COLO668 (cell line): ENCODE measurements around the gene MIOS.
"Not testable (repeated sequence)": the region's sequence is repeated elsewhere in the genome, so short reads cannot be mapped to it uniquely, and the experiment has no call there.

Experiments
- DNase-seq: peaks from one replicate; lab custom pipeline; 2025; ENCODE audit not compliant: unreplicated experiment; lab: John Stamatoyannopoulos, UW

MIOS gene

DNA sequence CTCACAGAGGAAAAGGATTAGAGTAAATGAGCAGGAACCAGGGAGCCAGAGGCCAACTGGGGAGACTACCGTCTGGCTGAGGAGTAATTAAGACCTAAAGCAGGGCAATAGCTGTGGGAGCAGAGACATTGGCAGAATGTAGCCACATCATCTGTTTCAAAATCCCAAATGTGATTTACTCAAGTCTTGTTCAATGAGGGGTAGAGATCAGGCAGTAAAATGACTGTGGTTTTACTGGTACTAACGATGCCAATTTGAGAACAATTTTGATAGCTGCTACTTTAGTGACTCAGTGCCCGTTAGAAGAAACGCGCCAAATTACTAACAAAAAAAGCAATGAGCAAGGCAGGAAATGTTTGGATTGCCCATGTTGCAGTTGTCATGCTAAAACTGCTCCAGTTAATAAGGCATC, 12.7 kb upstream of the MIOS start:
- no peak for DNase-seq

DNA sequence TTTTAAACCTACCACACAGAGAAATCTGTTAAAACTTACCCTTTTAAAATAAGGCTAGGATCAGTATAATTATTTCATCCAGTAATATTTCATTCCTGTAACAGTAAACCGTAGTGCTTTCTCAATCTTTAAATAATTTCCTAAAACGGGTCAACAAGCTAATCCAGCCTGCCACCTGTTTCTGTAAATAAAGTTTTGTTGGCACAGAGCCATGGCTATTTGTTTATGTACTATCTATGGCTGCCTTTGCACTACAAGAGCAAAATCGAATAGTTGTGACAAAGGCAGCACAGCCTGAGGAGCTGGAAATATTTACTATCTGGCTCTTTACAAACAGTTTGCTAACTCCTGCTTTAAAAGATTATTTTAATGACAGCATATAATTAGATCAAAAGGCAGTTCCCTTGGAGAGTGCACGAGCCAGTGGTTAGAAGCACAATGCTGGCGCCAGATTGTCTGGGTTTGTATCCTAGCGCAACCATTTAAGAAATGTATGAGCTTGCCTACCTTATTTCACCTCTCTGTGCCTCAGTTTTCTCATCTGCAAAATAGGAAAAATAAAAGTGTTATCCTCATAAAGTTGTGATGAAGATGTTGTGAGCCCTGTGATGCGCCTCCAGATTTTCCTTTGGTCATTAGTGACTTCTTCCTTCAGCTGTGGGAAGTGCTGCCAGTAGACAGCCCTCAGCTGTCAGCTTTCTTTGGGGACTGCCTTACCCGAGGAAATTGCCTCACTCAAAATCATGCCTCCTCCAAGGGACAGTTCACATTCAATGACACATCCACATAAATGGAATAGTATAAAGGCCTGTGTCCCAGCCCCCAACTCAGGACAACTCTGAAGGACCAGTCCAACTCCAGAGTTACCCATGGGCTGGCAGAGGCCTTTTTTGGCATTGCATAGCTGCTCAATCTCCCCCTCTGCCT, 11.8 kb upstream of the MIOS start:
- DNase-seq, result no peak

DNA sequence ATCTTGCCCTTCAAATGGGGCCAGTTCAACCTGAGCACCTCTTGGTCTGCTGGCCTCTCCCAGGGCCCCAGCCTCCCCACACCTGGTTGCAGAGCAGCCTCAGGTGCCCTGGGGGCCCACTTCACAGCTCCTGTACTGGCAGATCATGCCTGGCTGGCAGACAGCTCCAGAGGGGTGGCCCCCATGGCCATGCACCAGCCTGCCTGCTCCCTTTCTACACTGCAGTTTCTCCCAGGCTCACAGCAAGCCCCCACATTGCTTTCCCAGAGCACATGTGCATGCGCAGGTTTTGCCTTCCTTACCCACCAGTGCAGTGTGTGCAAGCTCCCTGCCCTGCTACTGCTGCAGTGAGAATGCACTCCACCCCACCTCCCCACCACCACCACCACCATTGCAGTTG, 9.8 kb upstream of the MIOS start:
- no peak for DNase-seq

DNA sequence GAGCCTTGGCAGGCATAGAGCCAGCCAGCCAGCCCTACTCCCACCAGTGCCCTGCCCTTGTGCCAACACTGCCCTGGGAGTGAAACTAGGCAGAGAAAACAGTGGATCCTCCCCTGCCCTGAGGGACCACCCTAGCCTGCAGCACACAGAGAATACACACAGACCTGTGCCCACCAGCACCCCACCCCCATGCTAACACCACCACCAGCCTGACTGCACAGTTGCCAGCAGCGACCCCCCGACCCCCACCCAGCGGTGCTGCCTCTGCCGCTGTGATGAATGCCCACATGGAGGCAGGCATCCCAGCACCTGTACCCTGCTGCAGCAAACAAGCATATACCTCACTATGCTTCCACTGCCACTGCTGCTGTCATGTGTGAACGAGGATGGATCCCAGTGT, 9.4 kb upstream of the MIOS start:
- no peak for DNase-seq

DNA sequence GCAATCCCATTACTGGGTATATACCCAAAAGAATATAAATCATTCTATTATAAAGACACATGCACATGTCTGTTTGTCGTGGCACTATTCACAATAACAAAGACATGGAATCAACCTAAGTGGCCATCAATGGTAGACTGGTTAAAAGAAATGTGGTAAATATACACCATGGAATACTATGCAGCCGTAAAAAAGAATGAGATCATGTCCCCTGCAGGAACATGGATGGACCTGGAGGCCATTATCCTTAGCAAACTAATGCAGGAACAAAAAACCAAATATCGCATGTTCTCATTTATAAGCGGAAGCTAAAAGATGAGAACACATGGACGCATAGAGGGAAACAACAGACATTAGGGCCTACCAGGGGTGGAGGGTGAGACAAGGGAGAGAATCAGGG, 5.1 kb upstream of the MIOS start:
- DNase-seq, result not testable (repeated sequence)

DNA sequence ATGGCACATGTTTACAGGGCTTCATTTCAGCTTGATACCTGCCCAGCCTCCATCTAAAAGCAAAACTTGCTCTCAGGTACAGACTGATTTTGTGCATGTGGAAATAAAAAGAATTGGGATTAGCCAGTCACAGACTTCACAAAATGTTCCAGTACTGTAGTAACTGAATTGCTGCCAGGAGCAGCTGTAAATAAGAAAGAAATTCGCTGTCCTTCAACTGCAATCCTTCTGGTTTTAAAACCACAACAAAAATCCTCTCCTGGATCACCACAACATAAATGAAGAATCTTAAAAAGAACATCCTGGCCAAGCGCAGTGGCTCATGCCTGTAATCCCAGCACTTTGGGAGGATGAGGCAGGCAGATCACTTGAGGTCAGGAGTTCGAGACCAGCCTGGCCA, 3.9 kb upstream of the MIOS start:
- DNase-seq, result no peak

DNA sequence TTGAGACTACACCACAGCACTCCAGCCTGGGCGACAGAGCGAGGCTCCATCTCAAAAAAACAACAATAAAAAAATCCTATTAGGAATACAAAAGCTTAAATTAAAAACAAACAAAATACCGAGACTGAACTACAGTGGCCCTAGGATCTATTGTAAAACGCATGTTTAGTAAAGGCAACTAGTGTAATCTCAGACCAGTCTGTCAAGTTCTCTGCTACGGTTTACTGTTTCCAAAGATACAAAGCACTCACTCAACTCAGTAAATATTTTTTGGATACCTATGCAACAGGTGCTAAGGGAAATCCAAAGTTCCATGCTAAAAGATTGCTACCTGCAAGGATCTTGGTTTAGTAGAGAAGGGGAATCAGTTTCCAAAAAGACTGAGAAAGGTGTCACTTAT, 3.4 kb upstream of the MIOS start:
- no peak for DNase-seq

DNA sequence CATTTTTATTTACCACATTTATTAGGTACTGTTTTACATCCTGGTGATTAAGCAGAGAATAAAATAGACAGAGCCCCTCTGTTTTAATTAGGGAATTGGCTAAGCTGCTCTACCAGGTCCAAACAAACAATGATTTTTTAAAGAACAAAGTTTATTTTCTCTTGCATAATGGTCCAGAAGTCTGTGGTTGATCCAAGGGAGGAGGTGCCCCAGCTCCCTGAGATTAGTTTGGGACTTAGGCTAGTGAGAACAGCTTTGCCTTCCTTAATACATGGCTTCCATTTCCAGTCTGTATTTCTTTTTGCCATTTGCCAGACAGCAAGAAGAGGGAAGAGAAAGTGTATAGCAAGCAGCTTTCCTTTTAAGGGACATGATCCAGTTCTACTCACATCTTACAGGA, 2.9 kb upstream of the MIOS start:
- no peak for DNase-seq

DNA sequence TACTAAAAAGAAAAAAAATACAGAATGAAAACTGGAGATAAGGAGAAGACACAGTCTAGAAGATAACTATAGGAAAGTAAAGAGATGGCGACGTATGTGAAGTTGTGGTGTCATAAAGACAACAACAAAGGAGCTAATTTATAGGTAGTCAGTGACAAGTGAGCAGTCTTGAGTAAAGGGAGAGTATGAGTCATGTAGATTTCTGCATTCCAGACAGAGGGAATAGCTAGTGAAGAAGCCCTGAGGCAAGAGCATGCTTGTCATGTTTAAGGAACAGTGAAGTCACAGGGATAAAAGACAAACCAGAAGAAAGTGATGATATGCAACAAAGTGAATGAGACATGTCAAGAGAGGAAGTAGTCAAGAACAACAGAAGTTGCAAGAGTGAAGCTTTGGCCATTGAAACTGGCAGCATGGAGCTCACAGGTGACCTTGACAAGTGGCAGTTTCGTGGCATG, 2.3 kb upstream of the MIOS start:
- no peak for DNase-seq

DNA sequence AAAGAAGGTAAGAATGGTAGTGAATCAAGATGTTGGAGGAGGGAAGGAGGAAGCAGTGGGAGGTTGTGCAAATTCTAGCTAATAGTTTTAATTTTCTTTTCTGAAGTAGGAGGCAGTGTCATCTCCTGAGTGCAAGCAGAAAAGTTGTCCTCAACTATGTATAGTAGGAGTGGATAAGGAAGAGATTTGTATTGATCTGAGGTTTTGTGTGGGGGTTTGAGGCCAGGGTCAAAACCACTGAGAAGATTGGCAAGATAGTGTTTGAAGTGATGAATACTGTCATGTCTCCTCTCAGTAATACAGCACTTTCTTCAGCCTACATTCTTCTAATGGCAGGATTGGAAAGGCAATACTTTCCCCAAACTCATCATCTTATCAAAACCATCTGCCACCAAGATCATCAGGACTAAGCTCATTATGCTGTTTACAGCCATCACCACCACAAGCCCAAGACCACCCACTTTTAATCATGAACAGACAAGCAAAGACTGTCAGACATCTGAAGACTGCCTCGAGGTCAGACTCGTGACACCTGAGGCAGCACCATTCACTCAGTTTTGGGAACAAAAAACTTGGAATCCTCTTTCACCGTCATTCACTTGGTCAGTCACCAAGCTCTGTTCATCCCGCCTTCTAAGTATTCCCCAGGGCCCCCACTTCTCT, 1.5 kb upstream of the MIOS start:
- no peak for DNase-seq

DNA sequence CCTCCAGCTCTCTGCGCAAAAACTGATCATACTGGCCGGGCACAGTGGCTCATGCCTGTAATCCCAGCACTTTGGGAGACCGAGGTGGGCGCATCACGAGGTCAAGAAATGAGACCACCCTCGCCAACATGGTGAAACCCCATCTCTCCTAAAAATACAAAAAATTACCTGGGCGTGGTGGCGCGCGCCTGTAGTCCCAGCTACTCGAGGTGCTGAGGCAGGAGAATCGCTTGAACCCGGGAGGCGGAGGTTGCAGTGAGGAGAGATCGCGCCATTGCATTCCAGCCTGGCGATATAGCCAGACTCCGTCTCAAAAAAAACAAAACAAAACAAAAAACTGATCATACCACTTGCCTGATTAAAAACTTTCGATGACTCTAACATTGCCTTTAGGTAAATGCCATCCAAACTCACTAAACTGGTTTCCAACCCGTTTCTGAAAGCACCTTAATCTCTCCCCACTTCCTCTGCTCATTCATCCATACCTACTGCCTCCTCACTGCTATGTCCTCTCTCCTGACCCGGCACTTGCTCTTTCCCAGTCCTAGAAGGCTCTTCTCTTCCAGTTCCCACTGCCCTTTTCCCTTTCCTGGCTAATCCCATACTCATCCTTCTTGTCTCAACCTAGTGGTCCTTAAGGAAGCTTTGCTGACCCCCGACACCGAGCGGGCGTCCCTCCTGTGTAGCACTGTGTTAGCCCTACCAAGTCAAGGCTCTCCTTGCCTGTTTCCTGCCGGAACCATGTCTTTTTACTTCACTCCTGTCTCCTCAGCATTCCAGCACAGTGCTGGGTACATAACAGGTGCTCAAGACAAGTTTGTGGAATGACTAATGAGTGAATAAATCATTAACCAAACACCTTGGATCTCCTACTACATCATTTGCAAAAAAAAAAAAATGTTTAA, 686 bp upstream of the MIOS start:
- no peak for DNase-seq

DNA sequence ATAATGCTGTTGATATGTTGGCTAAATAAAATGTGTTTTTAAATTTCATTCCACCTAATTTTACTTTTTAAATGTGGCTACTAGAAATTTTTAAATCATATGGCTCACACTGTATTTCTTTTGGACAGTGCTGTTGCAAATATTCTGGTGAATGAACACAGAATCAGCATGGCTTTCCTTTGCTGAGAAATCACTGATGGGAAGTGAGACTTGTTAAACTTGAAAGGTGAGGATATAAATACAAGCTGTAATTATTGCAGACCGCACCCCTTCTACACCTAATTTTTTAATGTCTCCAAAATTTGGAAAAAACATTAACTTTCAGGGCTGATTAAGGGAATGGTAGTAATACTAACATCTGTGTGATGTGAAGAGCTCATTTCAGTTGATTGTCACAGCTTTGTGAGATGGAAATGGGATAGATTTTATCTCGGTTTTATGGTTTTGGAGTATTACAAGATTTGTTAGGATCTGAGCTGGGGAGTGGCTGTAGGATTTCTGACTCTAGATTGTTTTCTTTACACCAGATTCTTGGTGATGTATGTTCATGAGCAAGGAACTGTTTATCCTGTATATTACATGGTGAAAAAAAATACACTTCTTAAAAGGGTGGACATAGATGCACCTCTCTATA, 1.3 kb downstream of the MIOS start:
- no peak for DNase-seq

DNA sequence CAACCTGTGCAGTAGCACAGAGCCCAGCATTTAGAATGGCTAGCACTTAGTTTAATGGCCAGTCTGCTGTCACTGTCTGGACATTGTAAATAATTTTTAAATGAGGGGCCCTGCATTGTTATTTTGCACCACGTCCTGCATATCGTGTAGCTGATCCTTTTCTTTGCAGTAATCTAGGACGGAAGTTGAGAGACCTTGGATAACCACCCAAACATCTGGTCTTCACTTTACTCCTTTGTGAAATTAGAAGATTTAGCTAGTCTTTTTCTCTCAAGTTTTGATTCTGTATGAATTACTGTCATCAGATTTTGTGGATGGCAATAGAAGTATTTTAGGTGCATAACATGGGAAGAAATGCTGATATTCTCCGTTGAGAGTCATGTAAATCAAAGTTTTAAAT, 1.9 kb downstream of the MIOS start:
- no peak for DNase-seq

DNA sequence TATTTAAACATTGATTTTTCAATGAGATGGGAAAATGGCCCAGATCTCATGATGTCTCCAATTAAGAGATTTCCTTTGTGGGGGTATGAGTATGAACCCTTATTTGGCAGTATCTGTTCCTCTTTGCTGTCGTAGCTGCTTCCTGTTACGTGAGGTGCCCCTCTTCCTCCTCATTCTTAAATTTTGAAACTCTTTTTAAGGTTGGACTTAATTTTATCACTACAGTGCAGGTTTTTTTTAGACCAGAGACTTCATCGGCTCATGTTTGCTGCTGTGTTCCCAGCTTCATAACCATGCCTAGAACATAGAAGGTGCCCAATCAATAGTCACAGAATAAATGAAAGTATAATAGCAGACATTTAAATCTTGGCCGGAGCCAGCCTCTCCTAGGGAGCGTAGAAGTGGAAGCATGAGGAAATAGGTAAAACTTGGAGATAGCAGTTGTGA, 2.4 kb downstream of the MIOS start:
- no peak for DNase-seq

DNA sequence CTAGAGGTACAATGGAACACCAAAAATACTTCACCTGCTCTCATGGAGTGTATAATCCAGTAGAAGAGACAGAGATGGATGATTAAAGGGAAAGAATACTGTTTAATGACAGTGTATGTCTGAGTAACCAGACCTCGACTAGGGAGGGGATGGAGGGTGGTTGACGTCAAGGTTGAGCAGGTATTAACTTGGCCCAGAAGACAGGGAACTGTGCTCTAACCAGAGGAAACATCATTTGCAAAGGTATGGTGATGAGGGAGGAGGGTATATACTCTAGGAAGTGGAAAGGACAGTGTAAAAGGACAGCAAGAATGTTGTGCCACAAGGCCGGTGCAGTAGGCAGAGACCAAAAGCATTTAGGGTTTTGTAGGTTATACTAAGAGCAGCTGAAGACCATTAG, 2.9 kb downstream of the MIOS start:
- no peak for DNase-seq

DNA sequence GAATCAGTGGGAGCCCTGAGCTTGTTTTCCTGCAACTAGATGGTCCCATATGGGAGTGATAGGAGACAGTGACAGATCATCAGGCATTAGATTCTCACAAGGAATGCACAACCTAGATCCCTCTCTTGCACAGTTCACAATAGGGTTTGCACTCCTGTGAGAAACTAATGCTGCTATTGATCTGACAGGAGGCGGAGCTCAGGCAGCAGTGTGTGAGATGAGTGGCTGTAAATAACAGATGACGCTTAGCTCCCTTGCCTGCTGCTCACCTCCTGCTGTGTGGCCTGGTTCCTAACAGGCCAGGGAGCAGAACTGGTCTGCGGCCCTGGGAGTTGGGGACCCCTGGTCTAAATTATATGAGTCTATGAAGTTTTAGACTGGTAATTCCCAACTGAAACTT, 3.9 kb downstream of the MIOS start:
- DNase-seq, result peak; percentile 36

DNA sequence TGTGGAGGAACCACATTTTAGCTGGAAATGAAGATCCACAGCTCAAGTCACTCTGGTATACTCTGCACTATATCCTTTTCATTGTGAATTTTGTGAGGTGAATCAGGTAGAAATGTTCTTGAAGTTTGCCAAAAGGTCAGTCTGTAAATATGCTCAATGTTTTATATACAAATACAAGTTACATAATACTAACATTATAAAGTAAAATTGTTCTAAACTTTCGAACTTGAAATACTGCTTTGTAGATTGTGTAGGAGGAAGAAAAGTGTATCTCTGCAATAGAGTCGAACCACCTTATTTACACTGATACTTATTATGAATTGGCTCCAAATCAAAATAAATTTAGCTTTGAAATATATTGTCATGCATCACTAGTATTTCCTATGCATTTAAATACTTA, 7.0 kb downstream of the MIOS start:
- no peak for DNase-seq

DNA sequence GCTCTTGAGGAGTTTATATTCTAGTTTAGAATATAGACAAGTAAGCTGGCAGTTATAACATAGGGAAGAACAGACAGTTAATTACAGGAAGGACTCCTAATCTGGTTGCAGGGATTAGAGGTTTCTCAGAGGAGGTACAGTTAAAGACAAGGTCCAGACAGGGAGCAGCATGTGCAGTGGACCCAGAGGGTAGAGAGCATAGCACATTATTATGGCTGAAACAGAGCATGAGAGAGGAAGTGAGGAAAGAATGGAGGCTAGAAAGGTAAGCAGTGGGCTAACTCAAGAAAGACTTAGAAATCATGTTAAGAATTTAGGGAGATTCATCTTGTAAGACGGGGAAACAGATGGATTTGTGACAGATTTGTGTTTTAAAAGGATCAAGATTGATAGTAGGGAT, 9.7 kb downstream of the MIOS start:
- DNase-seq, result no peak

DNA sequence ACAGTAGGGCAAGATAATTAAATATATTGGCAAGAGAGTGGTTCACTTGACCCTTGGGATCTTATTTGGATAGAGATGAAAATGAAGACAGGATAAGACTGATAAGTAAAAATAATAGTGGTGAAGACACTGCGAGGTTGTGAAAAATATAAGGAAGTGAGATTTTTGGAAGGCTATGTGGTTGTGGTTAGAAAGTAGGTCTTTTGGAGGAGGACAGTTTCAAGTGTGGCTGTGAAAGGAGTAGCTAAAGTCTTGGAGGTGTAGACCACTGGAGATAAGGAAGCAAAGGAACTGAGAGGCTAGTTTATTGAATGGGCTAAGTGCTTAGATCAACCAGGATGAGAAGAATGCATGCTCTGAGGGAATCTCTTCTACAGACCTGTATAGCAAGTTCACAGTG, 11.2 kb downstream of the MIOS start:
- DNase-seq, result no peak

DNA sequence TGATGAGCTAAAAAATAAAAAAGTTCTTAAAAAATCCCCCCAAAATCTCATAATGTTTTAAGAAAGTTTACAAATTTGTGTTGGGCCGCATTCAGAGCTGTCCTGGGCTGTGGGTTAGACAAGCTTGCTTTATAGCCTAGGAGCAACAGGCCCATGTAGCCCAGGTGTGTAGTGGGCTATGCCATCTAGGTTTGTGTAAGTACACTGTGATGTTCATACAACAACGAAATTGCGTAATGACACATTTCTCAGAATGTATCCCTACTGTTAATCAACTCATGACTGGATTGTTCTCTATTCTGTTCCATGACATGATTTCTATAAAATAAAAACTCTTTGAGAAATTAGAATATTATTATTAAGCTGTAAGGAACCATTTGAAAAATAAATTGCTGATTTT, 13.0 kb downstream of the MIOS start:
- DNase-seq, result no peak
